ENCODE results near the gene CLN5.

GRCh38 chr13:76944456-76944855, 47.4 kb upstream of the CLN5 start:
- no peak for TF ChIP-seq EP300 (conservative IDR thresholded peaks at IDR 0.05; ENCODE audit: poor library complexity, severe bottlenecking)
- TF ChIP-seq CTCF (IDR thresholded peaks at IDR 0.05; ENCODE audit: poor library complexity, severe bottlenecking): no peak
